ENCODE measurements around the gene CHPF2. TPM values are rescaled to one million over a fixed set of nuclear protein-coding genes. Genes with fewer than 3 reads are reported as not detected.

CHPF2 gene
- total RNA-seq, 1 experiment from 2014 or later, result 19.5 TPM

DNA sequence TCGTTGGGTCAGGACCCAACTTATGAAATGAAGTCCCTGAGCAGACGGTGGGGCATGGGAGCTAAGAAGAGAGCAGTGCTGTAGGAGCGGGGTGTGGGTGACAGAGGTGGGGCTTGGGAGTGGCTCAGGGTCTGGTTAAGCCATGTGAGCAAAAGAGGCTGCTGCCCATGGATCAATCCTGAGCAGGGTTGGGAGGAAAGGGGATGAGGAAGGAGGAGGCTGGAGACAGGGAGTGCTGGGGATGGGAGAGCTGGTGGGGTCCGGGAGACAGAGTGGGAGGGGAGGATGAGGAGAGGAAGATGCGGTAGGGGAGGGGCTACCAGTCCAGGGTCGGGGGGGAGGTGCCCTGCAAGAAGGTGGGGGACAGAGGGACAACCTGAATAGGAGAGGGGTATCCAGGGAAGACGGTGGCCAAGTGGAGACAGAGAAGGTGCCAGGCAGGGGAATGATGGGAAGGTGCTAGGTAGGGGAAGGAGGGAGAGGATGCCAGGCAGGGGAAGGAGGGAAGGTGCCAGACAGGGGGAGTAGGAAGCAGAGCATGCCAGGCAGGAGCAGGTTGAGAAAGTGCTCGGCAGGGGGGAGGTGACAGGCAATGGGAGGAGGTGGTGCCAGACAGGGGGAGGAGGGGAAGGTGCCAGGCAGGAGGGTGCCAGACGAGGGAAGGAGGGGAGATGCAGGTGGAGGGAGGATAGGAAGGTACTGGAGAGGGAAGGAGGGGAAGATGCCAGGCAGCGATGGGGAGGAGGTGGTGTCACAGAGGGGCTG is 43.7 kb downstream of the CHPF2 start:
- no peaks in the 10 kb centered on the region for H3K36me3 ChIP-seq (ENCODE audit: control insufficient read depth in 1 of 2, insufficient read depth in 2 of 2, low read length in 2 of 2)
- H3K27ac ChIP-seq (ENCODE audit: low read depth, low read length), result no peak overlapping the region
- peak overlapping the region; percentile 83 for H3K4me2 ChIP-seq (ENCODE audit: low read length)
- ATAC-seq (peak; percentile 25), DNase-seq (ENCODE audit: low read depth, low spot score) (no peak)
- H3K4me3 ChIP-seq (replicated peaks in 1 of 2; ENCODE audit: low read depth in 1 of 2, low read length in 2 of 2), result peak overlapping the region; percentile 46 to 57
- no peaks in the 10 kb centered on the region for H3K79me2 ChIP-seq (ENCODE audit: insufficient read depth, low read length)
- H2AFZ ChIP-seq (ENCODE audit: low read depth, low read length, poor library complexity, severe bottlenecking), result no peak overlapping the region
- H3K9me3 ChIP-seq (ENCODE audit: control insufficient read depth in 1 of 2, insufficient read depth in 1 of 2, low read depth in 1 of 2, low read length in 2 of 2), result no peaks in the 10 kb centered on the region
- ChIA-PET RAD21 (ENCODE audit: low non-redundant PET in 1 of 2, low total read pairs in 2 of 2, uncharacterized antibody in 2 of 2, unreplicated experiment in 2 of 2) (no interaction called here), POLR2A (no interaction called here), CTCF (no interaction called here)
- TF ChIP-seq CEBPB (IDR thresholded peaks at IDR 0.05; ENCODE audit: low read depth) (no peak), EZH2 (IDR thresholded peaks at IDR 0.05) (no peak), POLR2A (IDR thresholded peaks at IDR 0.05; ENCODE audit: borderline replicate concordance, extremely low read depth, insufficient read depth, insufficient read length) (no peak), POLR2AphosphoS5 (IDR thresholded peaks at IDR 0.05; ENCODE audit: low read depth, low read length) (no peak), YY1 (IDR thresholded peaks at IDR 0.05; ENCODE audit: extremely low read depth, insufficient replicate concordance, low read depth, low read length) (no peak), ZFX (IDR thresholded peaks at IDR 0.05) (no peak), EGR1 (IDR thresholded peaks at IDR 0.05; ENCODE audit: low read depth) (no peak), ZNF274 (IDR thresholded peaks at IDR 0.05; ENCODE audit: low read depth, low read length) (no peak), RAD21 (IDR thresholded peaks at IDR 0.05; ENCODE audit: low read depth) (no peak), TCF7L2 (IDR thresholded peaks at IDR 0.05; ENCODE audit: borderline replicate concordance, extremely low read depth, insufficient read depth, insufficient read length) (no peak), SIN3A (IDR thresholded peaks at IDR 0.05; ENCODE audit: low read depth) (no peak), SP1 (IDR thresholded peaks at IDR 0.05; ENCODE audit: low read depth) (no peak), FOSL1 (IDR thresholded peaks at IDR 0.05; ENCODE audit: low read depth) (no peak)
- TF ChIP-seq, protein P1, sequence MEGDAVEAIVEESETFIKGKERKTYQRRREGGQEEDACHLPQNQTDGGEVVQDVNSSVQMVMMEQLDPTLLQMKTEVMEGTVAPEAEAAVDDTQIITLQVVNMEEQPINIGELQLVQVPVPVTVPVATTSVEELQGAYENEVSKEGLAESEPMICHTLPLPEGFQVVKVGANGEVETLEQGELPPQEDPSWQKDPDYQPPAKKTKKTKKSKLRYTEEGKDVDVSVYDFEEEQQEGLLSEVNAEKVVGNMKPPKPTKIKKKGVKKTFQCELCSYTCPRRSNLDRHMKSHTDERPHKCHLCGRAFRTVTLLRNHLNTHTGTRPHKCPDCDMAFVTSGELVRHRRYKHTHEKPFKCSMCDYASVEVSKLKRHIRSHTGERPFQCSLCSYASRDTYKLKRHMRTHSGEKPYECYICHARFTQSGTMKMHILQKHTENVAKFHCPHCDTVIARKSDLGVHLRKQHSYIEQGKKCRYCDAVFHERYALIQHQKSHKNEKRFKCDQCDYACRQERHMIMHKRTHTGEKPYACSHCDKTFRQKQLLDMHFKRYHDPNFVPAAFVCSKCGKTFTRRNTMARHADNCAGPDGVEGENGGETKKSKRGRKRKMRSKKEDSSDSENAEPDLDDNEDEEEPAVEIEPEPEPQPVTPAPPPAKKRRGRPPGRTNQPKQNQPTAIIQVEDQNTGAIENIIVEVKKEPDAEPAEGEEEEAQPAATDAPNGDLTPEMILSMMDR (IDR thresholded peaks at IDR 0.05 in 2 of 3, conservative IDR thresholded peaks at IDR 0.05 in 1 of 3; ENCODE audit: borderline replicate concordance in 1 of 3, insufficient read depth in 1 of 3, low read depth in 2 of 3, low read length in 2 of 3), result no peak
- TF ChIP-seq, protein P2, sequence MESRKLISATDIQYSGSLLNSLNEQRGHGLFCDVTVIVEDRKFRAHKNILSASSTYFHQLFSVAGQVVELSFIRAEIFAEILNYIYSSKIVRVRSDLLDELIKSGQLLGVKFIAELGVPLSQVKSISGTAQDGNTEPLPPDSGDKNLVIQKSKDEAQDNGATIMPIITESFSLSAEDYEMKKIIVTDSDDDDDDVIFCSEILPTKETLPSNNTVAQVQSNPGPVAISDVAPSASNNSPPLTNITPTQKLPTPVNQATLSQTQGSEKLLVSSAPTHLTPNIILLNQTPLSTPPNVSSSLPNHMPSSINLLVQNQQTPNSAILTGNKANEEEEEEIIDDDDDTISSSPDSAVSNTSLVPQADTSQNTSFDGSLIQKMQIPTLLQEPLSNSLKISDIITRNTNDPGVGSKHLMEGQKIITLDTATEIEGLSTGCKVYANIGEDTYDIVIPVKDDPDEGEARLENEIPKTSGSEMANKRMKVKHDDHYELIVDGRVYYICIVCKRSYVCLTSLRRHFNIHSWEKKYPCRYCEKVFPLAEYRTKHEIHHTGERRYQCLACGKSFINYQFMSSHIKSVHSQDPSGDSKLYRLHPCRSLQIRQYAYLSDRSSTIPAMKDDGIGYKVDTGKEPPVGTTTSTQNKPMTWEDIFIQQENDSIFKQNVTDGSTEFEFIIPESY (IDR thresholded peaks at IDR 0.05; ENCODE audit: extremely low read depth, insufficient replicate concordance, low read length), result no peak
- TF ChIP-seq, protein P3, sequence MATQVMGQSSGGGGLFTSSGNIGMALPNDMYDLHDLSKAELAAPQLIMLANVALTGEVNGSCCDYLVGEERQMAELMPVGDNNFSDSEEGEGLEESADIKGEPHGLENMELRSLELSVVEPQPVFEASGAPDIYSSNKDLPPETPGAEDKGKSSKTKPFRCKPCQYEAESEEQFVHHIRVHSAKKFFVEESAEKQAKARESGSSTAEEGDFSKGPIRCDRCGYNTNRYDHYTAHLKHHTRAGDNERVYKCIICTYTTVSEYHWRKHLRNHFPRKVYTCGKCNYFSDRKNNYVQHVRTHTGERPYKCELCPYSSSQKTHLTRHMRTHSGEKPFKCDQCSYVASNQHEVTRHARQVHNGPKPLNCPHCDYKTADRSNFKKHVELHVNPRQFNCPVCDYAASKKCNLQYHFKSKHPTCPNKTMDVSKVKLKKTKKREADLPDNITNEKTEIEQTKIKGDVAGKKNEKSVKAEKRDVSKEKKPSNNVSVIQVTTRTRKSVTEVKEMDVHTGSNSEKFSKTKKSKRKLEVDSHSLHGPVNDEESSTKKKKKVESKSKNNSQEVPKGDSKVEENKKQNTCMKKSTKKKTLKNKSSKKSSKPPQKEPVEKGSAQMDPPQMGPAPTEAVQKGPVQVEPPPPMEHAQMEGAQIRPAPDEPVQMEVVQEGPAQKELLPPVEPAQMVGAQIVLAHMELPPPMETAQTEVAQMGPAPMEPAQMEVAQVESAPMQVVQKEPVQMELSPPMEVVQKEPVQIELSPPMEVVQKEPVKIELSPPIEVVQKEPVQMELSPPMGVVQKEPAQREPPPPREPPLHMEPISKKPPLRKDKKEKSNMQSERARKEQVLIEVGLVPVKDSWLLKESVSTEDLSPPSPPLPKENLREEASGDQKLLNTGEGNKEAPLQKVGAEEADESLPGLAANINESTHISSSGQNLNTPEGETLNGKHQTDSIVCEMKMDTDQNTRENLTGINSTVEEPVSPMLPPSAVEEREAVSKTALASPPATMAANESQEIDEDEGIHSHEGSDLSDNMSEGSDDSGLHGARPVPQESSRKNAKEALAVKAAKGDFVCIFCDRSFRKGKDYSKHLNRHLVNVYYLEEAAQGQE (IDR thresholded peaks at IDR 0.05; ENCODE audit: low read depth), result no peak
- TF ChIP-seq, protein P4, sequence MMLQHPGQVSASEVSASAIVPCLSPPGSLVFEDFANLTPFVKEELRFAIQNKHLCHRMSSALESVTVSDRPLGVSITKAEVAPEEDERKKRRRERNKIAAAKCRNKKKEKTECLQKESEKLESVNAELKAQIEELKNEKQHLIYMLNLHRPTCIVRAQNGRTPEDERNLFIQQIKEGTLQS (IDR thresholded peaks at IDR 0.05), result no peak
- TF ChIP-seq, protein P5, sequence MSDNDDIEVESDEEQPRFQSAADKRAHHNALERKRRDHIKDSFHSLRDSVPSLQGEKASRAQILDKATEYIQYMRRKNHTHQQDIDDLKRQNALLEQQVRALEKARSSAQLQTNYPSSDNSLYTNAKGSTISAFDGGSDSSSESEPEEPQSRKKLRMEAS (IDR thresholded peaks at IDR 0.05), result no peak
- H3K9me2 ChIP-seq (ENCODE audit: insufficient read depth), result no peaks in the 10 kb centered on the region
- H4K20me1 ChIP-seq (ENCODE audit: insufficient read depth), result no peaks in the 10 kb centered on the region
- intact Hi-C loops (cut with micrococcal nuclease), result no loop called here
- no peaks in the 10 kb centered on the region for H3K27me3 ChIP-seq (ENCODE audit: insufficient read depth, low read length)
- H3K4me1 ChIP-seq (ENCODE audit: control insufficient read depth in 1 of 2, insufficient read depth in 2 of 2, low read length in 2 of 2), result peaks cover 12 to 17% of the 10 kb centered on the region in 2 experiments; a peak in 3 of 4 replicates
- no TSS peak for BruUV-seq (replicated peaks)
- H3K9ac ChIP-seq (ENCODE audit: low read length), result peak overlapping the region; percentile 35

Data from HCT116 (cell line).